ENCODE data around the gene NKX3-2.
A peak's percentile ranks its signal among the peaks of the same experiment; 100 is the strongest.

NKX3-2 gene

DNA sequence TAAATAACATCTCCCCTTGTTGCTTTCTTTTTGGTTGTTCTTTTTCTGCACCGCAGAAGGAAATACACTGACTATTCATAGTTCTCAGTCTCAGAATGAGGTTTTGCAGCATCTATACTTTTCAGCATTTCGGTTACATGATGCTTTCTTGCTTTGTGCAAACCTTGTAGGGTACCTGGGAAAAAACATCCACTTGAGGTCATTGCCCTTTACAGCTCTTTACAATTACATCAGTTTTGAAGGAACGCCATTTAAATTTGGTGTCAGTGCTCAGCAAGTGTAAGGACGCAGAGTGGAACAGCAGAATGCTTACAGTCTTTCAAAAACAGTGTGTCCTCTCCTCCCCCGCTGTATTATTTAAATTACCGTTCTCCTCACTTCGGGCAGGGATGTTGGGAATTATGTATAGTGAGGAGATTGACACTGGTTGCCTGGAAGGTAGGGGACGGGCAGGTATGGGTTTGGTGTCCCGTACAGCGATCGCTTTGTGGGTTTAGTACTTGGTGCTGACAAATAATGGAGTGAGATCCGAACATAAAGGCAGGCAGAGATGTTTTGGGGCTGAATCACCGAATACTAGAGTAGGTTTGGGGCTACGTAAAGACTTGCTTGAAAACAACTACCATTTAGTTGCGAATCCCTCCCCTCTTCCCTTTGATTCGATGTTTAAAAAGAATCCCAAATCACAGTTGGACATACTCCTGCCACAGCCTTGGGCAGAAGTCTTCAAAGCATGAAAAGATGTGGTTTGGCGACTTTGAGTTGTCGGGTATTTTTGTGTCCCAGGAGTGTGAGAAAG, 2.0 kb upstream of the NKX3-2 start:
- Histone ChIP-seq H3K27ac (no peak overlapping the region), H3K4me3 (peak overlapping the region in 1 of 7 experiments; percentile 47)

DNA sequence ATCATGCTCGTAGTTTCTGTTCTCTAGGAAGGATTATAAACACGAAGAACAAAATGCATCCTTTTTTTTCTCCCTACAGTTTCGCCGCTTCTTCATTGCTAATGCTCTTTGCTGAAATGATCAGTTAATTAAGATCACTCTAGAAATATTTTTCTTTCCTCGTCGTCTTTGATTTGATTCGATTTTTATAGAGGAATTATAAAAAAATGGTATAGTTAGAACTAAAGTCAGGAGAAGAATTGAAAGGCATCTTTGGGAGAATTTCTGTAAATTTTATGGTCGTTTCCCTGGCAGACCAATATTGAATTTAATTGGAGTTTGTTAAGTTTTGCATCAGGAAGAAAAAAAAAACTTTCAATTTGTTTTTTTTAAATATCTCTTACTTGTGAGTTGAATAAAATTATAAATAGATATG, 1.1 kb upstream of the NKX3-2 start:
- Histone ChIP-seq H3K4me3 (peak overlapping the region in 1 of 7 experiments; percentile 60), H3K27ac (no peak overlapping the region)

DNA sequence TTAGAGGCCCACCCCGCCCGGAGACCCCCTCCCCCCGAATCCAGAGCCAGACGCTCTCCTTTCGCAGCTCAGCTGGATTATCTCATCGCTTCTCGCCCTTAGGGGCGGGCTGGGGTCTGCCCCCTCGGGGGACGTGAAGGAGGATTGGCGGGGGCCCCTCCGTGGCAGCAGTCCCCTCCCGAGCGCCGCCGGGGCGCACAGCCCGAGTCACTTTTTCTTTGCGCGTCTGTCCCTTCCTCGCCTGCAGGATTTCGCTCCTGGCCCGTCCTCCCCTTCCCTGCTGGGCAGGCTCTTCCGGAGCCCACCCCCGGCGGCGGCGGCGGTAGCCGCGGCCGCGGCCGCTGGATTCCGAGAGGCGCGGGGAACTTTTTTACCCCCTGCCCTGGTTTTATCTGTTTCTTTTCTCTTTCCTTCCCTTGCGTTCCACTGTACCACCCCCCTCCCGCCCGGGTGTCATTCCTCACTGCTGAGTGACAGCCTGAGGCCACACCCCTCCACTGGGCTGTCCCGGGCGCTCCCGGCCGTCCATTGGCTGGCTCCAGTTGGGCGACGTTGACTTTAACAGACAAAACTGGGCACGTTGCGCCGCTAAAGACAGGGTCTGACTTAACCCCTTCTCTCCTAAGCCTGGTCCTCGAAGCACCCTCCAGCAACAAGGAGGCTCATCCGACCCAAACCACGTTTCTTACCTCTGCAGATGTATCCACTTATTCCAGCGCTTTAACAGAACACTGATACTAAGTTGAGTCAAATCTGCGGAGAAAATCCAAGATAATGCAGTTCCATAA, 492 bp upstream of the NKX3-2 start:
- Histone ChIP-seq H3K4me3 (peak overlapping the region; percentile 40 to 60 (median 43)), H3K27ac (peak overlapping the region in 3 of 21 experiments; percentile 18 to 37 (median 23))

DNA sequence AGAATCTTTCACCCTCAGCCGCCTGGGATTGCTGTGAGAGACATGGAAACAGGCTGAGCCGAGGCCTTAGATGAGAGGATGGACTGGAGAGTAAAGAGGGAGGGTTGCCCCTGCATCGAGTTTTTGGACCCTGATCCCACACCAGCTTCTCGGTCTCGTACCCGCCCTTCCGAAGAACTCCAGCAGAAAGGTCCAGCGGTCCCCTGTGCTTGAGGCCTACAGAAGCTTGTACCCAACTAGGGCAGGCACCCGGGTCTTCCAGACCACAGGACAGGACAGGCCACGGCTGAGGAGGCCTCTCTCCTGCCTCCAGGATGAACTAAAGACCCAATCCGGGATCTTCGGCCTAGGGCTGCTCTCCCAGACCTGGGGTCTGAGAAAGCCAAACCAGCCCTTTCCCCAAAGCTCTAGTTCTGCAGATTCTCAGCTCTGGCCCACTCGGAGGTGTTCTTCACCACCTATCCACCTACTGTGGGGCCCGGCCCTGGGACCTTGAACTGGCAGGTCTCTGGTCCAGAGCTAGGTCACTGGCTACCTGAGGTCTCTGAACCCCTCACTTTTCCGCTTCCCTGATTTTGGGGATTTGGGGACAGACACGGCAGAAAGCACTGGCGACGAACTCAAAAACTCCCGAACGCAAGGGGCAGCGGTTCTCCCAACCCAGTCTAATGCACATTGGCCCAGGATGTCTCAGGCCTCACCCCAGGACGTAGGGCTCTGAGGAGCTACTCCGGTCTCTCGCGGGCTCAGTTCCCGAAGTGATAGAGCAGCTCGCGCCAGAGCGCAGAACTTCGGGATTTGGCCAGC, 1.1 kb downstream of the NKX3-2 start:
- no peak overlapping the region for H3K27ac ChIP-seq
- peak overlapping the region in 5 of 7 experiments; percentile 40 to 60 (median 43) for H3K4me3 ChIP-seq

DNA sequence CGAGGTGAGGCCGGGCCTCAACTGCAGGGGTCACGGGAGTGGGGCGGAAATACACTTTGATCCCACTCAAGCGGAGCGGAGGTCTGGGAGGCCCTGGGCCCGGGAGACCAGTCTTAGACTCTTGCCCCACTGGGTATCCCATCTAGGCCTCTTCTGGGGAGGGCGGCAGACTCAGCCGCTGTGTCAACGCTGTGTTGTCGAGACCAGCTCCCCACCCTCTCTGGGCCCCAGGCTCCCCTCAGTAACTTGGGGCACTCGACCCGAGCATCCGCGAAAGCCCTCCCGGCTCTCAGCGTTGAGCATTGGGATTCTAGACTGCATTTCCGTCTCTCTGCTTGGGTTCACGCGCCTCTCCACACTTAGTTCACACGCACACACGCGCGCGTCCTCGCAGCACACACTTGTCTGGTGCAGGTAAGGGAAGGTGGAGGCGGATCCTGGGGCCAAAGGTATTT, 1.7 kb downstream of the NKX3-2 start:
- Histone ChIP-seq H3K4me3 (no peak overlapping the region), H3K27ac (no peak overlapping the region)

DNA sequence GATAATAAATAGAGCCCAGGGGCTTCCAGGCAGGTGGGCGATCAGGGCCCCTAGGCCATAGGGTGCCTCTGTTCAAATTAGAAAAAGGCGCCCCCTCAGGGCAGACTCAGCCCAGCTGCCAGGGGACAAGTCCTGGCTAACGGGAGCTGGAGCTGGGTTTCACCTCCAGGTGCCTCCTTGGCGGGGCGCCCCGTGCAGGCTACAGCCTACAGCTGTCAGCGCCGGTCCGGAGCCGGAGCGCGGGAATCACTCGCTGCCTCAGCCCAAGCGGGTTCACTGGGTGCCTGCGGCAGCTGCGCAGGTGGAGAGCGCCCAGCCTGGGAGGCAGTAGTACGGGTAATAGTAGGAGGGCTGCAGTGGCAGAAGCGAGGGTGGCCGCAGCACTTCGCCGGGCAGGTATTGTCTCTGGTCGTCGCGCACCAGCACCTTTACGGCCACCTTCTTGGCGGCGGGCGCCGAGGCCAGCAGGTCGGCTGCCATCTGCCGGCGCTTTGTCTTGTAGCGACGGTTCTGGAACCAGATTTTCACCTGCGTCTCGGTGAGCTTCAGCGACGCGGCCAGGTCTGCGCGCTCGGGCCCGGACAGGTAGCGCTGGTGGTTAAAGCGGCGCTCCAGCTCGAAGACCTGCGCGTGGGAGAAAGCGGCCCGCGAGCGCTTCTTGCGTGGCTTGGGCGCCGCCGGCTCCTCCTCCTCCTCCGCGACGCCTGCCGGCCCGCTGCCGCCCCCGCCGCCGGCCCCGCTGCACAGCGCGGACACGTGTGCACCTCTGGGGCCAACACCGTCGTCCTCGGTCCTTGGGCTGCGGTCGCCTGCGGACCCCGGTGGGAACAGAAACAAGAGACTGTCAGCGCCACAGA, 2.4 kb downstream of the NKX3-2 start:
- no peak overlapping the region for H3K4me3 ChIP-seq
- no peak overlapping the region for H3K27ac ChIP-seq

DNA sequence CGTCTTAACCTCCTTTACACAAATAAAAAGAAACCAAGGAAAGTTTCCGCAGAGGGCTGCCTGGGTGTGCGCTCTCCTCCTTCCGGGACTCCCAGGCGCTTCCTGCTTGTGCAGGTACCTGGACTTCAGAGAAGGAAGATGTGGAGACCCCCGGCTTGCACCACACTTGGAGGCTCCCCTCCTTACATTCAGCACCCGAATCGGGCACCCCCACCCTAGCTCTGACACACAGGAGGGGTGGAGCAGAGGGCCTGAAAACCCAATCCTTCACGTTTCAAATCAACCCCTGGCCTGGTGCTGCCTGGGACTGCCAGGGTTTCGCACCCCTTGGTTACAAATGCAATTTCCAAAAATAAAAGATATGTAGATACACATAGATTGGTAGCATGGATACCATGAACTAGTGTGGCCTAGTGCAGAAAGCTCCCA, 3.1 kb downstream of the NKX3-2 start:
- H3K4me3 ChIP-seq: no peak overlapping the region
- H3K27ac ChIP-seq: no peak overlapping the region

DNA sequence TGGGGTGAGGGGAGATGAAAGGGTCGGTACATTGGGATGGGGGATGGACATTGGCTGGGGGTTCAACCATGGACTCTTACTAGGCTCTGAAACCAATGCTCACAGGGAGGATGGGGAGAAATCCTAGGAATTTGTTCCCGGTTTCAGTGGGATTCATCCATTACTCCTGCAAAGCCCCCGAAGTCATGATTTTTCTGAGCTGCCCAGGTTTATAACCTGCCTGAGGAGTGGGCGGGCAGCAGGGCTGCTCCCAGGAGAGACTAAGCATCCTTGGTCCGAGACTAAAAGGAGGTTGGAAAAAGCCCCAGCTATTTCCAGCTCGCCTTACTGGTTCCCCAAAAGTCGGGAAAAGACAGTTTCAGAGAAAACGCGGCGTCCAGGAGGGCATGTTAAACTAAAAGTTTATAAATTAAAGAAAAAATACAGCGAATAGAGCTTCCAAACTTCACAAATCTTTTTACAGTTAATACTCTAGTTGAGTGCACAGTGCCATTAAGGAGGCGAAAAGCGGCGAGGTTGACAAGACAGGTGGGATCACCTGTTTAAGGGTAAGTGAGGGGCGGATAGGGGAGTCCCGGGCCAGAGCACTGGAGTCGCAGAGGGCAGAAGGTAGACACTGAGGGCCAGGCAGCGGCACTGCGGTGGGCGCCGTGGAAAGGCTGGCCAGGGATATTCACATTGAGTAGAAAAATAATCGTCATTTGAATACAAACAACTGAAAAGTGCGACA, 3.7 kb downstream of the NKX3-2 start:
- no peak overlapping the region for H3K27ac ChIP-seq
- no peak overlapping the region for H3K4me3 ChIP-seq

DNA sequence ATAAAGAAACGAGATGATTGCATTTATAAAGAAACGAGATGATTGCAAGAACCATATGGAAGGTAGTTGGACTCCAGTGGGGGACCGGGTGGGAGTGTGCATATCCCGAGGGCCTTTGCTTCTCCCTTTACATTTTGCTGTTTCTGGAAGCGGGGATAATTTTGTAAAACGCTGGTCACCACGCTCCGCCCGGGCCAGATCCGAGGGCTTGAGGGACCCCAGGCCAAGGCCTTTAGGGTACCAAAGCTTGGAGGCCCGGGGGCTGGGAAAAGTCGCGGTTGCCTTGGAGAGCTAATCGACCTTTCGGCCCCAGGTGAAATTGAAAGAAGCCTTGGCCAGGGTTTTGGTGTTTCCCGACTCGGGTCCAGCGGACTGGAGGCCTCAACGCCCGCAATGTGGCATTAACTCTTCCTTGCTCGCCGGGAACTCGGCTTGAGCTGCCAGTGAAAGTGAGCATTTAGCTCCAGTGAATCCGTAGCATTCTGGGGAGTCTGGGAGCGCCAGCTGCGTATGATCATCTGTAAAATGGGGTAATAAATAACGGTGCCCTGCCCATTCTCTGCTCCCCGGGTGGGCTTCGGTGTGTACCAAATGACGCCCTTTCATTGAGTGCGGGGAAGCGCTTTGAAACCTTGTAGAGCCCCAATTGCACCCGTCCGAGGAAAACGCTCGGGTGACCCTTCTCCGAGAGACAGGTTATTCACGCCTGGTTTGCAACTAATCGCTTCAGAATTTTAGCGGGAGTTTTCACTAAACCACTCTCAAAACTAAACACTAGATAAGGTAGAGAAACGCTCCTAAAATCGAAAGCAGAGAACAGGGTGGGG, 4.5 kb downstream of the NKX3-2 start:
- Histone ChIP-seq H3K4me3 (no peak overlapping the region), H3K27ac (no peak overlapping the region)

DNA sequence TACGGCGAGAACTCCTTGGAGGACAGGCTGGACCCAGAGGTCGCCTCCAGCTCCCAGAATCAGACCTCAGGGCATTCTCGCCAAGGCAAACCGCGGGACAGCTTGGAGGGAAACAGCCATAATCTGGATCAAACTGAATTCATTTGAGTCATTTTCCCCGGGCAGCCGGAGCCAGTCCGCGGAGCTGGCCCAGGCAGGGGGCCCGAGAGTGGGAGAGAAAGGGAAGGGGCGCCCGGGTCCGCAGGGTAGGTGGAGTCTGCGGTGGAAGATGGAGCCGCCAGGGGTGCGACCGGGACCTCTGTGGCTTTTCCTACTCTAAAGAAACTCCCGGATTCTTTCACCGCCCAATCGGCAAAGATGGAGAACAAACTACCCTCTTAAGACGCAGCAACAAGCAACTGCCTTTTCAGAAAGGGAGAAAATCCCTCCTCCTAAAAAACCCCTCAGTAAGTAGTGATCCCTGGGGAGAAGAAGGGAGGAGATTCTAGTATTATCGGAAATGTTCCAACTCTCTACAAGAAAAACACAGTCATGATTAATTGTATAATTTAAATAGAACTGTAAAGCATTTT, 5.2 kb downstream of the NKX3-2 start:
- no peak overlapping the region for H3K27ac ChIP-seq
- no peak overlapping the region for H3K4me3 ChIP-seq

DNA sequence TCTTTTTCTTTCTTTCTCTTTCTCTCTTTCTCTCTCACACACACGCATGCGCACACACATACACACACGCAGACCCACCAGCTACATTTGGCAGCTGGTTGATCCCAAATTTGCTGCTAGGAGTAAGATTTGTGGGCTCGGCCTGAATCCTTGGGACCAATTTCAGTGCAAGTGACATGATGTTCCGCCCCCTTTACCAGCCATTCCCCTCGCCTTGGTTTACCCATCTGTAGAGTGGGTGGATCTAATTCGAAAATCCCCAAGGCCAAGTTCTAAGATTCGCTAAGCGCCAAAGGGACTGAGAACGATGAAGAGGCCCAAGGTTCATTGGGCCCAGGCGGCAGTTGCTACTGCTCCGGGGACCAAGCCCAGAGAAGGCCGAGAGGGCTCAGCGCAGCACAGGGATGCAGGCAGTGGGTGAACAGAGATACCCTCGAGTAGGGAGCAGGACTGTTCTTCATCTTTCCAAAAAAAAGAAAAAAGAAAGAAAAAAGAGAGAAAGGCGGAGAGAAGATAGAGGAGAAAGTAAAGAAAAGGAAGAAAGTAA, 5.8 kb downstream of the NKX3-2 start:
- Histone ChIP-seq H3K4me3 (no peak overlapping the region), H3K27ac (no peak overlapping the region)

DNA sequence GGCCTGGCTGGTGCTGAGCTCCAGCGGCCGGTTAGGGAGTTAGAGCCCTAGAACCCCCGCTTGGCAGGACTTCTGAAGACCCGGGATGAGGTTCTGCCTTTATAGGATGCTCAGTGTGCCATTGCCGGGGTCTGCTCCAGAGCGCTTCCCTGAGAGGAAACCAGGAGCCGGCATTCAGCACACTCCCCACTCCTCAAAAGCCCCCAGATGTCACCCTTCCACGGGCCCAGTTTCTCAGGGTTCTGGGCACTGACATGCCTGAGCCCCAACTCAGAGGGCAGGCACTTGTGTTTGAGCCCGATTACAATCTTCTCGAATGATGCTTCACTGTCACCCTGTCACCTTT, 6.5 kb downstream of the NKX3-2 start:
- no peak overlapping the region for H3K27ac ChIP-seq
- H3K4me3 ChIP-seq: no peak overlapping the region

DNA sequence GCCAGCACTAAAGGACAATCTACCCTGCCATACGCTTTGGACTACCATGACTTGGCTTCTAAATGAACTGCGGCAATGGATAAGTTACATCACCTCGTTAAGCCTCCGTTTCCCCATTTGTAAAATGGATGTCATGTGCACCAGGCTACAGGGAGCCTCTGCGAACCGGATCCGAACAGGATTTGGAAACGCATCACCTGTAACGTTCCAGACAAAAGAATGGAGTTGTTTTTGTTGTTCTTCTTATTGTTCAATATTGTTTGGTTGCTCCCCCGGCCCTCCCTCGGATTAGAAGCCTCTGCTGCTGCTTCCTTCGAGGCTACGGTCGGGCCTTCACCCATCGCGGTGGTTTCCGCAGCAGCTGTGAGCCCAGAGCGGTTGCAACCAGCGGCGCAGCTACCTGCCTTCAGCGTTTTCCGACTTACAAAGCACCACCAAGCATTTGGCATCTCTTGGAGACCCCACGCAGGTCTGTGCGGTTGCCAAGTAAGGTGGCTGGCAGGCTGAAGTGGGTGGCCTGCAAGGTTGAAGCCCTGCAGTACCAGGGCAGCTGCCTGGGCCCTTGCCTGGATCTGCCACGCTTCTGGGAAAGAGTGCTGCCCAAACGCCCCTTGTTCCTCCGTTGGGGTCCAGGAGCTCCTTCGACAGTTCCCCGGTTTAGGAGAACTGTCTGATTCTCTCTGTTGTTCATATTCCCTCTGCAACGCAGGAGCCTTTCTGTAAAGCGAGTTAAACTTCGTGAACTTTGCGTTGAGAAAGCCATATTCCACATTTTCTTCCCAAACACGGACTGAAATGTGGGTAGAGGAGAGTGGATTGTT, 7.1 kb downstream of the NKX3-2 start:
- no peak overlapping the region for H3K4me3 ChIP-seq
- no peak overlapping the region for H3K27ac ChIP-seq

DNA sequence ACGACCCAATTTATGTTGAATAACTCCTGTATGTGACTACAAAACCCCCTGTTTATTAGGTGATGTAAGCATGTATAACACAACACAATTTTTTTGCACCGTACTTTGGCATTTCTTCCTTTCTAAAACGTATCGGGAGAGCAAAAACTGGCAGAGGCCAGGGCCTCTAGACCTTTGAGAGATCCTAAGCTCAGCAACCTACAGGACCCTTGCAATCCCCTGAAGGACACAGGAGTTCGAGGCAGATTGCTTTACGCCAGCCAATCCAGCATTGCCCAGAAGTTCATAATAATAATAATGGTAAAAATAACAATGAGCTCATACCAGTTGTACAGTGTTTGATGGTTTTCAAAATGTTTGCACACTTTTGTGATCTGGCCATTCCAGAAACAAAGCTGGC, 7.7 kb downstream of the NKX3-2 start:
- Histone ChIP-seq H3K27ac (no peak overlapping the region), H3K4me3 (no peak overlapping the region)

DNA sequence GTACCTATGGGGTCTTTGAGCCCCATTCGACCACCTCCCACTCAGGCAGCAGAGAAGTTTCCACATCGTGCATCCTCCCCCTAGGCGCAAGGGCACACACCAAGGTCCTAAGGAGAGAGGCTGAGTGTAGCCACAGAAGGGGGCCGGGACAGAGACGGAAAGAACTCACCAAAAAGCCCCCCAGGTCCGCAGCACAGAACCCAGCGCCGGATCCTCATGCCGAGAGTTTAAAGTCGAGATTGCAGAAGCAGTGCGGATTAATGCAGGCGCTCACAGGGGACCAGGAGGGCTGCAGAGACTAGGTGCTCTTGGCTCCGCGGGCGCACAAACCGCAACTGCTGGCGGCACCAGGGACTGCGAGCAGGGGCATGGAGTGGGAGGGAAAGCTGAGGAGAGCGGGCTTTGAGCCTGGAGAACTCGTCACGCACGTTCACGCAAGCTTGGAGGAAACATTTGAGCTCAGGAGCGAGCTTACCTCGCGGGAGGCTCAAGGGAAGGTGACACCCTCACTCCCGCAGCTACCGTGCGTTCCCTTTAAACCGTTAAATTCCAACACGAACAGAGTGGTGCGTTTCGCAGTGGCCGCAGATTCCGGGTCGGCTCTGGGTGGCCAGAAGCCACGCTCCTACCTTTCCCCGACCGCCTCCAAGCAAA, 8.5 kb downstream of the NKX3-2 start:
- no peak overlapping the region for H3K27ac ChIP-seq
- H3K4me3 ChIP-seq: no peak overlapping the region

DNA sequence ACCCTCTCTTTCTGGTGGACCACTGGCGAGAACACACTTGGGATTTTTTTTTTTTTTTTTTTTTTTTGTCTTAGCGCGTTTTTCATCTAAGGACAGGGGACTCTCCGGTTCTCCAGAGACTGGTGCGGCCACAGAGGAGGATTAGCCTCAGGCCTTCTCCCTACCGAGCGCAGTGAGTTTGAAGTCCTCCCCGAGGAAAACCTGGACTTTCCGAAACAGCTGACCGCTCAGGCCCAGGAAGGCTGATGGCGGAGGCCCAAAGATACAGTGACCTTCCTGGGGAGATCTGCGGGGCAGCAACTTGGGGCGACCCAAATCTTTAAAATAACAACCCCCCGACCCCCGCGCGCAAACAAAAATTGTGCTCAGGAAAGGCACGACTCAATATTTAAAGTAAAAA, 9.2 kb downstream of the NKX3-2 start:
- H3K4me3 ChIP-seq: no peak overlapping the region
- no peak overlapping the region for H3K27ac ChIP-seq

Data from skin epidermis (tissue), 12 donors.